Posterior cingulate gyrus (tissue), 11 donors: ENCODE measurements around the gene PDF.

Experiments used
- DNase-seq, 10 donors: peaks; one replicate each; pipeline versions ENCODE4 v3.0.0 to v3.0.0-alpha.2; 2020 to 2021; ENCODE audit warnings: mixed read lengths in 3 of 10
- intact Hi-C: fragments of 100-400 bp; cut with DNase I; formaldehyde crosslinking; loops from one replicate; pipeline ENCODE4 v1.15.1; 2023

PDF gene

GRCh38 chr16:69340095-69340644 is 9.8 kb upstream of the PDF start:
- DNase-seq: no peak
- intact Hi-C loops: no loop called here

- intact Hi-C loops: loop anchor here (1.0 kb wide), 3 partner anchors 9 to 46 kb away; partner anchors contain the start of genes PDF and VPS4A
Measured at GRCh38 chr16:69339289-69340094, 9.1 kb upstream of the PDF start, which contains the start of the genes COG8 and NIP7. Gene COG8, minus strand, starts transcription at chr16:69339564. Its CDS starts 12 bp downstream, at chr16:69339552. Gene NIP7, plus strand, starts transcription at chr16:69339772. Its CDS starts 58 bp downstream, at chr16:69339830.

GRCh38 chr16:69338557-69339288 is 8.3 kb upstream of the PDF start:
- DNase-seq: peak in 6 of 10 donors; percentile 44 to 92 (median 75)
- intact Hi-C loops: loop anchor here (1.0 kb wide), 3 partner anchors 8 to 47 kb away; partner anchors contain the start of genes PDF and VPS4A

More at GRCh38 chr16:69339289-69340094, 9.1 kb upstream of the PDF start, which contains the start of the genes COG8 and NIP7:
- peak; percentile 92 to 99 (median 96) for DNase-seq

DNA sequence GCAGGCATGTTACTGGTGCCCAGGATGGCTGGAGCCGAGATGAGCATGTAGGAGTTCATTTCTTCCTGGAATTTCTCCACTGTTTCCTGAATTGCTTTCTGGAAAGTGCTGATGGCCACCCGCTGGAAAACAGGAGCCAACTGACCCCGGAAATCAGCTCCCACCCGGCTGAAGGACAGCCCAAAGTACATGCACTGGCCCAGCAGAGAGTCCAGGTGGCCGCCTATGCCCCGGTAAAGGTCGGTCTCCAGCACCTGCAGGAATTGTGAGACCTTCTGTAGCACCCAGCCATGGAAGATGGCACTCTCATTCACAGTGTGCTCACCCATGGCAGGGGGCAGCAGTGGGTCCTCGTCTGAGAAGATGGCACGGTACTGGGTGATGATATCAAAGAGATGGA is 4.3 kb upstream of the PDF start:
- intact Hi-C loops: no loop called here
- peak in 1 of 10 donors; percentile 22 for DNase-seq

DNA sequence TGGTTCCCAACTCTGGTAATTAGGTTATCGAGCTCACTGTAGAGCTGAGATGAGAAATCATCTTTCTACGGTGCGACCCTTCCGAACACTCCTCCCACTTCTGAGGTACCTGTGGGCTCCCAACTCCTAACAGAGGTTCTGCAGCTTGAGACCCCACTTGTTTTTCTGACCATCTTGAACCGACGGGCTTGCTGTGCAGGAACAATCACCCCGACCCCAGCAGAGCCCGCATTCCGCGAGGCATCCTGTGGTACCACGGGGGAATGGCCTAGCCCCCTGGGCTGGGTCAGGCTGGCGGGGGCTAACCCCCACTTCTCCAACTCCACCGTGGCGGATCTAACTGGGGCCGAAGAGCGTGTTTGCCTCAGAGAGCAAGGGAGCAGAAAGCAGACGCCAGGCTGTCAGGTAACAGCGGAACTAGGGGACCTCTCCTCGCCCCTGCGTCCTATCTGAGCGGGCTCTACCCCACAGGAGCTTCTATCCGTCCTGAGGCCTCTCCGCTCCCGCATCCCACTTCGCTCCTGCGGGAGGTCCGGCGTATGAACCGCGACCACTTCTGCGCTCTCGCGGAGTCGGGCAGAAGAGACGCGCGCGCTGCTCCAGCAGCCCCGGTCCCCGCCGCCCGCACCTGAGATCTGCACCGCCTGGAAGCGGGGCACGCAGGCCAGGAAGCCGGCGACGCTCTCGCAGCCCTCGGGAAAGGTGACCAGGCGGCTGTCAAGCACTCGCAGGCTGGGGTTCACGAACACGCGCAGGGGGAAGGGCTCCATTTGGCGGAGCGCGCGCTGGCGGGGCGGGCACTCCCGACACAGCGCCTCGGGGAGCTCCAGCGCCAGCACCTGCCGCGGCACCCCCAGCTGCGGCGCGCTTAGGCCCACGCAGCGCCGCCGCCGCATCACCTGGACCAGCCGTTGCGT is 761 bp downstream of the PDF start:
- intact Hi-C loops: loop anchor here (1.0 kb wide), 1 partner anchor 10 kb away; the partner anchor contains the start of genes COG8 and NIP7
- DNase-seq: peak in 6 of 10 donors; percentile 14 to 91 (median 52)

DNA sequence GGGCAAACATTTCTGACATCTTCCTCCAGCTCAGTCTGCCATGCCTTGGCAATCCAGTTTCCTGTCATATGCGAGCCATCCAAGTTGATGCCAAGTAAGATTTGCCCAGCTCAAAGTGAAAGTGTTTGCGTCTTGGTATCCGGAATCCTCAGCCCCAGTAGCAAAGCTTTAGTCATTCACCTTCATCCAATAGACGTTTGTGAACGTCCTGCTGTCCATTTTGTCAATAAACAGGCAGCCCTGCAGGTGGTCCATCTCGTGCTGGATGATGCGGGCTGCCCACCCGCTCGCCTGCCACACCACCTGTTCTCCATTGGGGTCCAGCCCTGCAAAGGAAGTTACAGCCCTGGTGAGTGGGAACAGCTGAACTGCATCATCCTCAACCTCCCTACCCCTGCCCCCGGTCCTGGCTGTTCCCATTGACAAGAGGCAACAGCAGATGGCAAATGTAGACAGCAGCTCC is 1.5 kb downstream of the PDF start:
- peak in 2 of 10 donors; percentile 15 to 52 for DNase-seq
- intact Hi-C loops: no loop called here

DNA sequence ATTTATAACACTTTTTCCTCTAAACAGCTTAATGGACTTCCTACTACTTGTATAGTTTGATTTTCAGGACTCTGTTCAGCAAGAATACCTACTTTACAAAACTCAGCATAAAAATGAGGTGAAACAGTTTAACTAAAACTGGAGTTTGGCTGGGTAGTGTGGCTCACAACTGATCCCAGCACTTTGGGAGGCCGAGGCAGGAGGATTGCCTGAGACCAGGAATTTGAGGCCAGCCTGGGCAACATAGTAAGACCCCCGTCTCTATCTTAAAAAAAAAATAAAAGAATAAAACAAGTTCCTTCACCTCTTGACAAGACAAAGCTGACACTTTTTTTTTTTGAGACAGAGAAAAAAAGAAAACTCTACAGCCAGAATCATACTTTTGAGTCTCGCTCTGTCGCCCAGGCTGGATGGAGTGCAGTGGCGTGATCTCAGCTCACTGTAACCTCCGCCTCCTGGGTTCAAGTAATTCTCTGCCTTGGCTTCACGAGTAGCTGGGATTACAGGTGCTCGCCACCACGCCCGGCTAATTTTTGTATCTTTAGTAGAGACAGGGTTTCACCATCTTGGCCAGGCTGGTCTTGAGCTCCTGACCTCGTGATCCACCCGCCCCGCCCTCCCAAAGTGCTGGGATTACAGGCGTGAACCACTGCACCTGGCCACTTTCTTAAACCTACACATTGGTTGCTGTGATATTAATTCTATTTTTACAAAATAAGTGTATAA is 2.6 kb downstream of the PDF start:
- peak in 1 of 10 donors; percentile 35 for DNase-seq
- intact Hi-C loops: no loop called here

DNA sequence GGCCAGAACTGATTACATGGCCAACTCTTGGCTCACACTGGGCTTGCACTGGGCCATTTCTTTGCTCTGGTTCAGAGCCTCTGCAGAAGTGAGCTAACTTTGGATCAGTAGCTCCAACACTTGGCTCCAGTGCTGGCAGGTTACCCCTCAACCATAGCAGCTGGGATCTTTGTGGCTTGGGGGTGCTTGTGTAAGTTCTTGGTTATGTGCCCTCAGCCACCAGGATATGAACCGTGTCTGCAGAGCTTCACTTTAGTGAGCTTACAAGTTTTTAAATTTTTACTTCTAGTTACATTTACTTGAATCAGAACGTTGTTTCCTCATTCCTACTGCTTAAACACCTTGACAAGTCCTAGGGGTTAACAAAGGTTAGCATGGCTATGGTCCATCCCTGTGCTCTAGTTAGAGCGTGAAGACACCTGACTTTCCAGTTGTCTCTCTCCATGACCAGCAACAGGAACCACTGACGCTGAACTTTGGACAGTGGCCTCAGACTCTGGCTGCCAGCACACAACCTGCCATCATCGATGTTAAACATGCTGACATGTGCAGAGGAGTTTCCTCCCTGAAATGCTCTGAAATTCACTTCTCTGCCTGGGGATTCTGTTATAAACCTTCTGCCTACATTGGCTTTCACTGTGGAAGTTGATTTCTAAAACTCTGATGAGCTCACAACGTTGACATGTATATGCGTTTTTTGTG is 4.1 kb downstream of the PDF start:
- intact Hi-C loops: no loop called here
- DNase-seq: no peak

DNA sequence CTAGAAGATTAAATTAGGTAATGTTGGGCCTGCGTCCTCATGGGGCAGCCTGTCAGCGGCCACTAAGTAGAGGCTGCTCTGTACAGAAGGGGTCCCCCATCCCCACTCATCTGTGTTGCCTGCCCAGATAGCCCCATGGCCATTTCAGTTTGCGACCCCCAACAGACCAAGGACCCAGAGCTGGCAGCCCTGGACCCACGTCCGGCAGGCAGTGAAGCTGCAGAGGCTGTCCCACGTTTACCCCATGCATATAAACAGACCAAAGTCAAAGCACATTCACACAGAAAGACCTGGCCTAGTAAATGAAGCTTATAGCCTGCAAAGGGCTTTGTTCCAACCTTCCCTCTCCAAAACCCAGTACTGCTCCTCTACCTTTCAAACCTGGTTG is 4.6 kb downstream of the PDF start:
- intact Hi-C loops: no loop called here
- DNase-seq: peak in 1 of 10 donors; percentile 73

GRCh38 chr16:69324585-69325253 is 5.7 kb downstream of the PDF start:
- DNase-seq: peak in 1 of 10 donors; percentile 30
- intact Hi-C loops: no loop called here

GRCh38 chr16:69324013-69324531 is 6.3 kb downstream of the PDF start:
- DNase-seq: peak in 5 of 10 donors; percentile 32 to 93 (median 53)
- intact Hi-C loops: no loop called here

- intact Hi-C loops: no loop called here
- DNase-seq: peak in 2 of 10 donors; percentile 78
Measured at GRCh38 chr16:69323415-69323814, 7.0 kb downstream of the PDF start.

GRCh38 chr16:69322343-69322742 is 8.0 kb downstream of the PDF start:
- peak in 1 of 10 donors; percentile 39 for DNase-seq
- intact Hi-C loops: no loop called here

DNA sequence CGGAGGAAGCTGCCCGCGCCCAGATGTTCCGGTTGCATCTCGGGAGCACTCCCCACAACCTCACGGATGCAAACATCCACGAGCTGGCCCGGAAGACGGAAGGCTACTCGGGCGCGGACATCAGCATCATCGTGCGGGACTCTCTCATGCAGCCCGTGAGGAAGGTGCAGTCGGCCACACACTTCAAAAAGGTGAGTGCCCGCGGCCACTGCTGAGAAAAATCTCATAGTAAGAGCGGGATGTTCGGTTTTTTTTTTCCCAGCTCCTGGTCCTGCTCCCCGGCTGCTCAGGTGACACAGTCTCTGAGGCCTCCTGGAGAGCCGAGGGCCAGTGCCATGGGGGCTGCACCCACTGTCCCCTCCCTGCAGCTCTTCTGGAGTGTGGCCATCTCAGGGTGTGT is 9.3 kb downstream of the PDF start:
- intact Hi-C loops: no loop called here
- peak in 1 of 10 donors; percentile 64 for DNase-seq

GRCh38 chr16:69320740-69321073 is 9.7 kb downstream of the PDF start:
- intact Hi-C loops: no loop called here
- DNase-seq: peak in 1 of 10 donors; percentile 77

DNA sequence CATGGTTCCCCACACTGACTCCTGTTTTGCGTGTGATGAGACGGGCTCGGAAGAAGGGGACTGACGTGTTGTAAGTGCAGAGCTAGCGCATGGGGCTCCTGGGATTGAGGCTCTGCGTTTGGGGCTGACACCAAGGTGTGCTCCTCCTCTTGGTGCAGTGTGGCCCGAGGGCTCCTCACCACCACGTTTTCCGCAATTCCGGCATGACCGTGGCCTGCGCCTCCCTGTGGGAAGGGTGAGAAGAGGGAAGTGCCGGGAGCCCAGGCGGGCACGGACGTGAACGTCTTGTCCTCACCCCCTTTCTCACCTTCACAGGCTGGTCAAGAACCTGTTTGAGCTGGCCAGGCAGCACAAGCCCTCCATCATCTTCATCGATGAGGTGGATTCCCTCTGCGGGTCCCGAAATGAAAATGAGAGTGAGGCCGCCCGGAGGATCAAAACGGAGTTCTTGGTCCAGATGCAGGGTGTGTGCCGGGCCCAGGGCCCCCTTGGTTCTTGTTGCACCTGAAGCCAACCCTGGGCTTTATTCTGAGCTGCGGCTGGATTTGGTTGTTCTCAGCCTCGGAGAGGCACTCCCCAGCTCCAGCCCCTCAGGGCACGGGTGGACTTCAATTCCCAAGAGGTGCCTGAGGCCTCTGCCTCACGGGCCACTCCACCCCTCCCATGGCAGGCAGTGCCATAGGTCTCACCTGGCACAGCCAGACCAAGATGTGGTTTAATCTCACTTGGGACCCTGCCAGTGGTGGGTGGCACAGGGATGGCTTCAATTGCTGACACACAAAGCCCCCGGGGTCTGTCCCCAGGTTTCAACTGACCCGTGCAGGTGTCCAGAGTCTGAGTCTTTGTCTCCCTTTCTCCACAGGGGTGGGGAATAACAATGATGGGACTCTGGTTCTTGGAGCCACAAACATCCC is 10.3 kb downstream of the PDF start:
- intact Hi-C loops: no loop called here
- peak in 2 of 10 donors; percentile 74 to 75 for DNase-seq
